Suprapubic skin (tissue), 4 donors: Measurements from ENCODE around the gene TAP2. TPM values are rescaled to one million over a fixed set of nuclear protein-coding genes. Genes with fewer than 3 reads are reported as not detected.
"Not testable (repeated sequence)": the region's sequence is repeated elsewhere in the genome, so short reads cannot be mapped to it uniquely, and the experiment has no call there.

Experiments
- DNase-seq, 2 donors: peaks; one replicate each; pipeline ENCODE4 v3.0.0-alpha.2; 2019; ENCODE audit warnings: low spot score in 2 of 2
- H3K27ac ChIP-seq: fragments of 200-600 bp; sonication (generic); one replicate; pipeline ENCODE4 v1.5.1; 2019
- H3K27me3 ChIP-seq: fragments of 200-600 bp; sonication (generic); one replicate; pipeline ENCODE4 v1.5.1; 2019
- H3K36me3 ChIP-seq: fragments of 200-600 bp; sonication (generic); one replicate; pipeline ENCODE4 v1.5.1; 2019
- H3K4me1 ChIP-seq: fragments of 200-600 bp; sonication (generic); one replicate; pipeline ENCODE4 v1.5.1; 2019
- H3K4me3 ChIP-seq: fragments of 200-600 bp; sonication (generic); one replicate; pipeline ENCODE4 v1.5.1; 2019; ENCODE audit warnings: mild to moderate bottlenecking
- H3K9me3 ChIP-seq: fragments of 200-600 bp; sonication (generic); one replicate; pipeline ENCODE4 v1.5.1; 2019
- CTCF ChIP-seq, 2 donors: fragments of 200-600 bp in 1 of 2; fragments of 450-650 bp in 1 of 2; sonication (generic) in 1 of 2; IDR thresholded peaks; one replicate each; pipeline ENCODE4 v1.5.1; 2016 to 2019; ENCODE audit warnings: antibody characterized with exemption in 2 of 2, mild to moderate bottlenecking in 1 of 2, moderate library complexity in 1 of 2
- EP300 ChIP-seq: sonication (generic); formaldehyde crosslinking; IDR thresholded peaks from one replicate; pipeline ENCODE4 v1.6.1; 2017; ENCODE audit warnings: antibody characterized with exemption
- POLR2A ChIP-seq, 2 donors: fragments of 450-650 bp; IDR thresholded peaks; one replicate each; pipeline ENCODE4 v1.6.1; 2017; ENCODE audit warnings: antibody characterized with exemption in 2 of 2, mild to moderate bottlenecking in 2 of 2, moderate library complexity in 2 of 2
- POLR2AphosphoS5 ChIP-seq, 3 donors: sonication (generic); formaldehyde crosslinking; IDR thresholded peaks; one replicate each; pipeline ENCODE4 v1.6.1; 2017; ENCODE audit warnings: antibody characterized with exemption in 3 of 3
- WGBS: methylation state at CpG from one replicate; pipeline ENCODE4 v1.1.5; 2018; 5-methylcytosine and 5-hydroxymethylcytosine counted together
- total RNA-seq, 4 donors: library from RNA; depleted of rRNA; stranded (reverse); fragments of >200 nt; gene quantifications; one replicate each; pipeline ENCODE4 v1.1.0, GENCODE V29; 2016

The TAP2 gene
- total RNA-seq, 4 donors from 2014 or later, result 17.7 to 20.8 (median 20.1) TPM

- no peaks in the 10 kb centered on the region for H3K9me3 ChIP-seq
- no peaks in the 10 kb centered on the region for H3K27me3 ChIP-seq
- 90% methylated on average over 2 of the region's 2 CpGs for WGBS
- H3K4me3 ChIP-seq, result no peak overlapping the region
- no peak for DNase-seq
- no peaks in the 10 kb centered on the region for H3K36me3 ChIP-seq
- no peak for TF ChIP-seq POLR2AphosphoS5 (IDR thresholded peaks at IDR 0.05)
- TF ChIP-seq CTCF (IDR thresholded peaks at IDR 0.05), result no peak
- no peak for TF ChIP-seq EP300
- TF ChIP-seq POLR2A (IDR thresholded peaks at IDR 0.05), result no peak
- no peak overlapping the region for H3K27ac ChIP-seq
- peaks cover 21% of the 10 kb centered on the region for H3K4me1 ChIP-seq
Observed at GRCh38 chr6:32814145-32814544, 24.4 kb downstream of the TAP2 start.

GRCh38 chr6:32809171-32809570, 29.4 kb downstream of the TAP2 start:
- TF ChIP-seq EP300 (no peak), POLR2AphosphoS5 (IDR thresholded peaks at IDR 0.05) (no peak), CTCF (IDR thresholded peaks at IDR 0.05) (no peak), POLR2A (IDR thresholded peaks at IDR 0.05) (no peak)

GRCh38 chr6:32807020-32807580, 31.4 kb downstream of the TAP2 start:
- no peak for DNase-seq
- WGBS, result 91% methylated on average over 5 of the region's 5 CpGs
- TF ChIP-seq EP300, result no peak
- no peak for TF ChIP-seq POLR2AphosphoS5 (IDR thresholded peaks at IDR 0.05)
- TF ChIP-seq POLR2A (IDR thresholded peaks at IDR 0.05), result no peak
- TF ChIP-seq CTCF (IDR thresholded peaks at IDR 0.05), result no peak
- no peak overlapping the region for H3K27ac ChIP-seq
- no peaks in the 10 kb centered on the region for H3K4me1 ChIP-seq
- H3K36me3 ChIP-seq, result no peaks in the 10 kb centered on the region
- H3K4me3 ChIP-seq, result no peak overlapping the region
- peaks cover 25% of the 10 kb centered on the region for H3K27me3 ChIP-seq
- H3K9me3 ChIP-seq, result no peaks in the 10 kb centered on the region

More at GRCh38 chr6:32809171-32809570, 29.4 kb downstream of the TAP2 start:
- Histone ChIP-seq H3K27me3 (peaks cover 21% of the 10 kb centered on the region), H3K9me3 (no peaks in the 10 kb centered on the region), H3K4me1 (no peaks in the 10 kb centered on the region), H3K36me3 (no peaks in the 10 kb centered on the region), H3K27ac (no peak overlapping the region), H3K4me3 (no peak overlapping the region)
- no peak for DNase-seq
- WGBS, result 52% methylated on average over 1 of the region's 1 CpG

- not testable (repeated sequence) for H3K4me1 ChIP-seq, H3K36me3 ChIP-seq, H3K4me3 ChIP-seq, H3K27ac ChIP-seq, DNase-seq, H3K9me3 ChIP-seq
- H3K27me3 ChIP-seq, result peaks cover 25% of the 10 kb centered on the region
Observed at GRCh38 chr6:32805404-32805803, 33.1 kb downstream of the TAP2 start.

GRCh38 chr6:32803416-32803815, 35.1 kb downstream of the TAP2 start:
- Histone ChIP-seq H3K27ac (no peak overlapping the region), H3K4me3 (no peak overlapping the region), H3K36me3 (no peaks in the 10 kb centered on the region), H3K4me1 (no peaks in the 10 kb centered on the region), H3K27me3 (peaks cover 38% of the 10 kb centered on the region), H3K9me3 (peaks cover 4% of the 10 kb centered on the region)
- 60% methylated on average over 2 of the region's 2 CpGs for WGBS
- TF ChIP-seq CTCF (IDR thresholded peaks at IDR 0.05), result no peak
- TF ChIP-seq EP300, result no peak
- no peak for TF ChIP-seq POLR2AphosphoS5 (IDR thresholded peaks at IDR 0.05)
- no peak for TF ChIP-seq POLR2A (IDR thresholded peaks at IDR 0.05)
- DNase-seq, result no peak

- Histone ChIP-seq H3K27me3 (peaks cover 42% of the 10 kb centered on the region), H3K9me3 (peaks cover 4% of the 10 kb centered on the region), H3K27ac (no peak overlapping the region), H3K4me3 (no peak overlapping the region), H3K36me3 (no peaks in the 10 kb centered on the region), H3K4me1 (peaks cover 10% of the 10 kb centered on the region)
- TF ChIP-seq POLR2A (IDR thresholded peaks at IDR 0.05) (no peak), POLR2AphosphoS5 (IDR thresholded peaks at IDR 0.05) (no peak), EP300 (no peak), CTCF (IDR thresholded peaks at IDR 0.05) (no peak)
- no peak for DNase-seq
- WGBS, result 92% methylated on average over 3 of the region's 3 CpGs
Observed at GRCh38 chr6:32799740-32800139, 38.8 kb downstream of the TAP2 start.
